Stimulated activated CD4-positive, alpha-beta T cell treated with anti-CD3 and anti-CD28 coated beads, Interleukin-4, amount 100 ng/mL, for 48 hours (primary cell): Measurements from ENCODE around the gene HNF4A.

Experiments used
- DNase-seq, 2 donors: peaks; one replicate each; pipeline ENCODE4 v3.0.0-alpha.2; 2020; ENCODE audit warnings: low read depth in 2 of 2

Gene HNF4A

GRCh38 chr20:44424039-44424495, 68.6 kb downstream of the HNF4A start:
- DNase-seq = no peak

GRCh38 chr20:44425923-44426322, 70.4 kb downstream of the HNF4A start:
- no peak for DNase-seq

- no peak for DNase-seq
These were observed 71.6 kb downstream of the HNF4A start for GRCh38 chr20:44426879-44427790.

DNA sequence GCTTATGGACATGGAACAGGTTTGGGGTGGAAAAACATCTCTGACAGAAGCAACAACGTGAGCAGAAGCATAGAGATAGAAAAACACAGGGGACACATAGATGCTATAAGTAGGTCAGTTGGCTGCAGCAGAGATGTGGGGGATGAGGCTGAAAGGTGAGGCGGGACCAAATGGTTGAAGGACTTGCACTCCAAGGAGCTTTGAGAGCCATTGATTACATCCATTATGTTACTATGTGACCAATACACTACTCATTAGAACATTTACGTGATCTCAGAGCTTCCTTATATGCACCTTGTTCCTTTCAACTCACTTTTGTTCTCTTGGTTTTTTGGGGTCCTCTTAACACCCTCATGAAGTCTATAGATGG, 72.3 kb downstream of the HNF4A start:
- DNase-seq = no peak

DNA sequence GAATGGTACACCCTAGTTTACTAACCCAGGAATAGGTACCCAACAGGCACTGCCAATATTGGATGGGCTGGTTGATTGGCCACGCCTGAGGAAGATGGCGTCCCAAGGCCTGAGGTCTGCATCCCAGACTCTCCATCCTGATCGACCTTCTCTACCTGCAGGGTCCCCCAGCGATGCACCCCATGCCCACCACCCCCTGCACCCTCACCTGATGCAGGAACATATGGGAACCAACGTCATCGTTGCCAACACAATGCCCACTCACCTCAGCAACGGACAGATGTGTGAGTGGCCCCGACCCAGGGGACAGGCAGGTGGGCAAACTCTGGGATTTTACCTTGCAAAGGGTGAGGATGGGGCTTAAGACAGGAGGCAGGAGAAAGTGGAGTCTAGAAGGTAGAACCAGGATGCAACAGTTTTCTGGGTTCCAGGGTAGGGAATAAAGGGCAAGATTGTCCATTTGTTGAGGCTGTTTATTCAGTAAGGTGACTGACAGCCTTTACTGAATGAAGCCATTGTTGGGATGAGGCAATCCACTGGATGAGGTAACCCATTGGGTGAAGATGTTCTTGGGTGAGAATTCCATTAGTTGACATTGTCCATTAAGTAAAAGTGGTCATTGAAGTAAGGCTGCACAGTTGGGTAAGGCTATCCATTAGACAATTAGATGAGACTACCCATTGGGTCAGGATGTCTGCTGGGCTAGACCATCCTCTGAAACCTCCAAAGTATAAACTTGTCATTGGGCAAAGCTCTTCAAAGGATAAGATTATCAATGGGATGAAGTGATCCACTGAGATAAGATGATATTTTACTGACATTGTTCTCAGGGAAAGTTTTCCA, 72.9 kb downstream of the HNF4A start:
- no peak for DNase-seq

- no peak for DNase-seq
These were observed 73.5 kb downstream of the HNF4A start for GRCh38 chr20:44429017-44429339.

GRCh38 chr20:44429419-44430269, 74.1 kb downstream of the HNF4A start:
- DNase-seq = no peak

GRCh38 chr20:44430270-44431065, 75.0 kb downstream of the HNF4A start:
- no peak for DNase-seq

DNA sequence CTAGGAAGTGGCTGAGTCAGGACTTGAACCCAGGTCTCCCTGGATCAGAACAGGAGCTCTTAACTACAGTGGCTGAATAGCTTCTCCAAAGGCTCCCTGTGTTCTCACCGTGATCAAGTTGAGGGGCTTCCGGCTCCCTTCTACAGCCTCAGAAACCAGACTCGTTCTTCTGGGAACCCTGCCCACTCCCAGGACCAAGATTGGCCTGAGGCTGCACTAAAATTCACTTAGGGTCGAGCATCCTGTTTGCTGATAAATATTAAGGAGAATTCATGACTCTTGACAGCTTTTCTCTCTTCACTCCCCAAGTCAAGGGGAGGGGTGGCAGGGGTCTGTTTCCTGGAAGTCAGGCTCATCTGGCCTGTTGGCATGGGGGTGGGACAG, 75.6 kb downstream of the HNF4A start:
- no peak for DNase-seq

DNA sequence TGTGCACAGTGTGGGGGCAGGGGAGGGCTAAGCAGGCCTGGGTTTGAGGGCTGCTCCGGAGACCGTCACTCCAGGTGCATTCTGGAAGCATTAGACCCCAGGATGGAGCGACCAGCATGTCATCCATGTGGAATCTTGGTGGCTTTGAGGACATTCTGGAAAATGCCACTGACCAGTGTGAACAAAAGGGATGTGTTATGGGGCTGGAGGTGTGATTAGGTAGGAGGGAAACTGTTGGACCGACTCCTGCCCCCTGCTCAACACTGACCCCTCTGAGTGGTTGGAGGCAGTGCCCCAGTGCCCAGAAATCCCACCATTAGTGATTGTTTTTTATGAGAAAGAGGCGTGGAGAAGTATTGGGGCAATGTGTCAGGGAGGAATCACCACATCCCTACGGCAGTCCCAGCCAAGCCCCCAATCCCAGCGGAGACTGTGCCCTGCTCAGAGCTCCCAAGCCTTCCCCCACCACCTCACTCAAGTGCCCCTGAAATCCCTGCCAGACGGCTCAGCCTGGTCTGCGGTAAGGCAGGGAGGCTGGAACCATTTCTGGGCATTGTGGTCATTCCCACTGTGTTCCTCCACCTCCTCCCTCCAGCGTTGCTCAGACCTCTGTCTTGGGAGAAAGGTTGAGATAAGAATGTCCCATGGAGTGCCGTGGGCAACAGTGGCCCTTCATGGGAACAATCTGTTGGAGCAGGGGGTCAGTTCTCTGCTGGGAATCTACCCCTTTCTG, 76.2 kb downstream of the HNF4A start:
- no peak for DNase-seq

DNA sequence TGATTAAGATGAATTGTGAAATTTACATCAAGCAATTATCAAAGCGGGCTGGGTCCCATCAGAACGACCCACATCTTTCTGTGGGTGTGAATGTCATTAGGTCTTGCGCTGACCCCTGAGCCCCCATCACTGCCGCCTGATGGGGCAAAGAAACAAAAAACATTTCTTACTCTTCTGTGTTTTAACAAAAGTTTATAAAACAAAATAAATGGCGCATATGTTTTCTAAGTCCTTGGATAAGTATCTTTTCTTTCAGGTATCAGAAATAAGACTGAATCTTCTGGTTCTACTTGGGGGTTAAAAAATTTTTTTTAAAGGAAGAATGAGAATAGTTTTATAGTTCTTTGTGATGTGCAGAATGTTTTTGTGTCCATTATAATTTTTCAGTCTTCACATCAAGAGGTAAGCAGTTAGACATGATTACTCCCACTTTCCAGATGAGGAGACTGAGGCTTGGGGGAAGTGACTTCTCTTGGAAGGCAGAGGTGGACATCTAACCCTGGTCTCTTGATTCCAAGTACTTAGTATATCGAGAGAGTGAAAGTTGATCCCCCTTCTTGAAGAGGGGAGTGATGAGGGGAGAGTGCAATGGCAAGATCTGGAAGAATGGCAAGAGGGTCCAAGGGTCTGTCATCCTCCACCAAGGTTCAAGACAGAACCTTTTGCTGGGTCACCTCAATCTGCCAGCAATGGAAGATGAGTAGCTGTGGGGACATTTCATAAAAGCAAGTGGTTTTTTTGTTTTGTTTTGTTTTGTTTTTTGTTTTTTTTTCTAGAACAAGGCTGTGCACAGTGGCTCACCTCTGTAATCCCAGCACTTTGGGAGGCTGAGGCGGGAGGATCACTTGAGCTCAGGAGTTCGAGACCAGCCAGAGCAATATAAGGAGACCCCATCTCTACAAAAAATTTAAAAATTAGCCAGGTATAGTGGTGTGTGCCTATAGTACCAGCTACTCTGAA, 77.4 kb downstream of the HNF4A start:
- DNase-seq = no peak

DNA sequence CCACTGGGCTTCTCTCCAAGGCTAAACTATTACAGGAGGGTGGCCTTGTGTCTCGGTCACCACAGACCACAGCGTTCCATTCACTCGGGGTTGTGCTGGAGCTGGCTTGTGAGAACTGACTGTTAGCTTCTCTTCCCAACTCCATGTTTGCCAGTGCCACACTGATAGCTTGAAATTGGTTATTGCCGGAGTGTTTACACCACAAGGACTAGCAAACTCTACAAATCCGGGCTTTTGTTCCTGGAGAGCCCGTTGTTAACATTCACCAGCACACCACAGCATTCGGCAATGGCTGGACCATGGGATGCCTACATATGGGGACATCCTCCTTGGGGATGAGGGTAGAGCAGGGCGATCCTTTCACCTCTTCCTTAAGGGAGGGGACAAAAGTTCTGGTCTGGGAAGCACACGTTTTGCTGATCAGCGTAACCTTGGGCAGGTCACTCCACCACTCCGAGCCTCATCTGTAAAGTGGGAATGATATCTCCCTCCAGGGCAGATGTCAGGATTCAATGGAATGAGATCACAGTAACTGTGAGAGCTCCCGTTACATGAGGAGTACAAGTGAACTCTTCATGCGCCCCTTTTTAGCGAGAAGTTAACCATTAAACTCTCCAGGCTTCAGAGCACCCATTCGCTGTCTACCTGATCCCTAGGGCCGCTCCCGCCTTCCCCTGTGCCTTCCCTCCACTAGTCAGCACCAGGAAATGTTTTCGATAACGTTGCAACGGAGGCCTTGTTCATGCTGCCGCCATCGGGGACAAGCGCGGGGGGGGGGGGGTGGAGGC, 78.4 kb downstream of the HNF4A start:
- DNase-seq = no peak

- no peak for DNase-seq
These were observed 80.3 kb downstream of the HNF4A start for GRCh38 chr20:44435630-44436335.

DNA sequence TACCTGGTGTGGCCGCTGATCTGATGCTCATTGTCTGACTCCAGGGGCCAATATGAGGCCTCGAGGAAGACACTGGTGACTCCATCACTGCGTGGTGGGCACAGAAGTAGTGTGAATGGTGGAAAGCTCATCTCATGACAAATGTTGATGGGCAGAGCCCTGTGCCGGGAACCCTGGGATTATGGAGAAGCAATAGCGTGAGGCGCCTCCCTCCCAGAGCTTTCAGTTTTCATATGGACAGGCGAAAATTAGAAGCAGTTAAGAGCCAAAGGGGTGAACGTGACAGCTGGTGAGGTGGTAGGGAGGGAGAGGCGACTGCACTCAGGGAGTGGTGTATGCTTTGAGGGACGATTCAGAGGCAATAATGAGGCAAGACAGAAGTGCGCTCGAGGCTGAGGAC, 80.9 kb downstream of the HNF4A start:
- DNase-seq = no peak

DNA sequence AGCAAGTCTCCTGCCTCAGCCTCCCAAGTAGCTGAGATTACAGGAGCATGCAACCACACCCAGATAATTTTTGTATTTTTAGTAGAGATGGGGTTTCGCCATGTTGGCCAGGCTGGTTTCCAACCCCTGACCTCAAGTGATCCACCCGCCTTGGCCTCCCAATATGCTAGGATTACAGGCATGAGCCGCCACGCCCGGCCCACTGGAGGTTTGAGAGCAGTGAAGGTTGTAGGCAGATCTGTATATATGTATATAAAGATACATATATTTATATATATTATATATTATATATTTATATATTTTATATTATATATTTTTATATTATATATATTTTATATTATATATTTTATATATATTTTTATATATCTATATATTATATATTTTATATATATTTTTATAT, 82.0 kb downstream of the HNF4A start:
- DNase-seq = no peak

GRCh38 chr20:44438782-44439181, 83.3 kb downstream of the HNF4A start:
- no peak for DNase-seq

GRCh38 chr20:44439318-44439717, 83.8 kb downstream of the HNF4A start:
- no peak for DNase-seq
